T follicular helper cell (primary cell): ENCODE measurements around the gene PGLYRP4.

Experiments
- DNase-seq: peaks from one replicate; pipeline ENCODE4 v3.0.0-alpha.2; 2020; ENCODE audit warnings: low read depth

The PGLYRP4 gene

GRCh38 chr1:153375511-153375910 lies 26.9 kb upstream of the PGLYRP4 start, which contains the start of gene S100A12:
TSS of gene S100A12 (minus strand) at chr1:153375621. CDS start at chr1:153374592, 1,029 bp downstream.
- DNase-seq = no peak

GRCh38 chr1:153374071-153374470 lies 25.4 kb upstream of the PGLYRP4 start:
- no peak for DNase-seq

GRCh38 chr1:153372571-153372970 lies 23.9 kb upstream of the PGLYRP4 start:
- no peak for DNase-seq

- DNase-seq = no peak
Observed at GRCh38 chr1:153371231-153371630, 22.6 kb upstream of the PGLYRP4 start.

DNA sequence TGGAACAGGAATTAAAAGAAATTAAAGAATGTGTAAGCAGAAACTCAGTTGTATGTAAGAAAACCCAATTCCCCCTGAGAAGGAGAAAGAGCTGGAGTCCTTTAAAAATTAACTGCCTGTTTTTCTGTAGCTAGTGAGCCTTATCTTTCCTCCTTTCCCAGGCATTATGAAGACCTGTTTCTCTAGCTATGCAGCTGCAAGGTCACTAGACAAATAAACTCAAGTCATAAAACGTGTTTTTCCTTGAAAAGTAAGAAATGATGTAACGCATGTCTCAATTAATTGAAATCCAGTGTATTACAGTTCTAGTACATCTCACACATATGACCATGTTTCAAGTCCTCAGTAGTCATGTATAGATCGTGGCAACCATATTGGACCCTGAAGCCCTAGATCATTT lies 21.5 kb upstream of the PGLYRP4 start:
- DNase-seq = no peak

- no peak for DNase-seq
Observed at GRCh38 chr1:153368495-153368894, 19.9 kb upstream of the PGLYRP4 start.

GRCh38 chr1:153367090-153367489 lies 18.4 kb upstream of the PGLYRP4 start:
- DNase-seq = no peak

DNA sequence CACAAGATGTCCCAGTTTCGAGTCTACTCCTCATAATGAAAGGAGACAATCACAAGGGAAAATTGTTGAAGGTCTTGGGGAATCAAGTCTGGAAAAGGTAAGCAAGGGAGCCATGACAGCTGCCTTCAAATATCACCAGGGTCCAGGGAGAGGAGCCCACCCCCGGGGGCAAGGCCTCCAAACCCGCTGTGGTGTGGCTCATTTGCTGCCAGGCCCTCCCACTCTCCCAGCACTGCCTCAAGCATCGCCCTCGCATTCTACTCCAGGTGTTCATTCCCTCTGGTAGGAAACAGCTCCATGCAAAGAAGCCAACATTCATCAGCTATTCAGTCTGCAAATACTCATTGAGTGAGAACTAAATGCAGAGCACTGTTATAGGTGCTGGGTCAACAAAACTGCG lies 17.6 kb upstream of the PGLYRP4 start:
- DNase-seq = no peak

DNA sequence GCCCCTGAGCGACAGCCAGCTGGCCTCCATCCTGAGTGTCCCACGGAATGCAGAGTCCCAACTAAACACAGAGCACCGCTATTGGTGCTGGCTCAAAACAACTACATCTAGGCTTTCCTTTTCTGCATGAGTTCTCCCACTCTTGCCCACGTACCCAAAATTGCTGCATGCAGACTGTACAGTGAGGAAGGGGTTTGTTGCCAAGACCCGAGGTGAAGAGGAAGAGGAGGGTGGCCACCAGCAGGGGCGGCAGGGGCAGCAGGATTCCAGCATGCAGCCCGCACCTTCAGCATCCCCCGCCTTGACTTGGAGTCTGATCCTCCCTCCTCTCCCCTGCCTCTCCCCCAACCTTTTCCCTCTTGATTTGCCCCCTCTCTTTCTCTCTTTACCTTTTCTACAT lies 17.1 kb upstream of the PGLYRP4 start:
- no peak for DNase-seq

- DNase-seq = no peak
Observed at GRCh38 chr1:153364766-153365666, 16.4 kb upstream of the PGLYRP4 start.

DNA sequence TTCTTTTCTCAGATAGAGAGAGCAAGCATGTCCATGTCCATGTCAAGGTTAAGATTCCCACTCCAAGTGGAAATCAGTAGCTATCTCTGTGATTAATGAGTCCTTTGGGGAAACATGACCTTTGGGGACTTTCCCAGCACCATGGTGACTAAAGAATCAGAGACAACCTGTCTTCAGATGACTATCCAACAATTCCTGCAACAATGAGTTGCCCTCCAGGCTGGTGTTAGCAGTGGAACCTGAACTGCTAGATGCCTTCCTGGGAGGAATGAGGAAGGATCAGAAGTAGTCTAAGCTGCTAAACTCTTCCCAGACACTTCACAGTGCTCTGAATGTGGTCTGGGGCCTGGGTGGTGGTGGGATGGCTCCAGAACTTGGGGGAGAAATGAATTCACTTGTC lies 15.5 kb upstream of the PGLYRP4 start:
- DNase-seq = no peak

GRCh38 chr1:153363641-153364040 lies 15.0 kb upstream of the PGLYRP4 start:
- DNase-seq = no peak

GRCh38 chr1:153362187-153362775 lies 13.6 kb upstream of the PGLYRP4 start:
- no peak for DNase-seq

- DNase-seq = no peak
Observed at GRCh38 chr1:153361480-153362109, 13.0 kb upstream of the PGLYRP4 start.

DNA sequence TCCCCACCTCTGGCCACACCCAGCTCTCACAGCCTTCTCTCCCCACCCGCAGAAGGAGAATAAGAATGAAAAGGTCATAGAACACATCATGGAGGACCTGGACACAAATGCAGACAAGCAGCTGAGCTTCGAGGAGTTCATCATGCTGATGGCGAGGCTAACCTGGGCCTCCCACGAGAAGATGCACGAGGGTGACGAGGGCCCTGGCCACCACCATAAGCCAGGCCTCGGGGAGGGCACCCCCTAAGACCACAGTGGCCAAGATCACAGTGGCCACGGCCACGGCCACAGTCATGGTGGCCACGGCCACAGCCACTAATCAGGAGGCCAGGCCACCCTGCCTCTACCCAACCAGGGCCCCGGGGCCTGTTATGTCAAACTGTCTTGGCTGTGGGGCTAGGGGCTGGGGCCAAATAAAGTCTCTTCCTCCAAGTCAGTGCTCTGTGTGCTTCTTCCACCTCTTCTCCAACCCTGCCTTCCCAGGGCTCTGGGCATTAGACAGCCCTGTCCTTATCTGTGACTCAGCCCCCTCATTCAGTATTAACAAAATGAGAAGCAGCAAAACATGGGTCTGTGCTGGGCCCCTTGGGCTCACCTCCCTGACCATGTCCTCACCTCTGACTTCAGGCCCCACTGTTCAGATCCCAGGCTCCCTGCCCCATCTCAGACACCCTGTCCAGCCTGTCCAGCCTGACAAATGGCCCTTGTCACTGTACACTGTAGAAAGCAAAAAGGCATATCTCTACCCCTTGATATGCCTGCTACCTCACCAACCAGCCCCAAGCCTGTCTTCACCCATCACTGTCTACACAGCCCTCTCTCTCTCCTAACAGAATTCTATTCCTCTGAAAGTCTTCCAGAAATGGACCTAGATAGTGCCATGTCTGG lies 12.2 kb upstream of the PGLYRP4 start:
- no peak for DNase-seq

DNA sequence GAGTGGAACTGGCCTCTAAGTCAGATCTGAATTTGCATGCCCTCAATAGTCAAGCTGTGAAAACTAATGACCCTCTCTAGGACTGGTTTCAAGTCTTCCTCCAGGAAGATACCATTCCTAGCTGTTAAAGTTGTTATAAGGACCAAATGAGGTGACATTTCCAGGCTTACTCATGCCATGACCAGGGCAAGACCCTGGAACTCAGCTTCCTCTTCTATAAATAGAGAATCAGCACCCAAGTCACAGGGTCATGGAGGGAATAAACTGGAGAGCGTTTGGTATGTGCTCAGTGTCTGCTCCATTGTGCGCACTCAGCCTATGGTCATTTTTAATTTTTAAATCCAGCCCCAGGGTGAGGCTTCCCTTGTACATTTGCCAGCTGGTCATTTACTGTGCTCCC lies 11.5 kb upstream of the PGLYRP4 start:
- no peak for DNase-seq

DNA sequence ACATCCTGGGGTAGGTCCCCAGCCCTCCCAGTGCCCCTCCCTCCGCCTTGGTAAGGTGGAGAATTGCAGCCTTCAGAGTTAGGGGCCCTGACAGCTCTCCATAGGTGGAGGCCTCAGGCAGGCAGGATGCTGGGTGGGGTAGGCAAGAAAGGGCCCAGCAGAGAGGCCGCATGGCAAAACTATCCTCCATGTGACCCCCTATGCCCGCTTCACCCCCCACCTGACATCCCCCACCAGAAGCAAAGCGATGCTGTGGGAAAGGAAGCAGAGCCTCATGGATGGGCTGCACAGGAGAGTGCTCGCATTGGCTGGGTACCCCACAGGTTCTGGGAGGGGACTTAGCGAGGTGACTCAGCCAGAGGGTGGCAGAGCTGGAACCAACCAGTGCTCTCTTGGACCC lies 10.6 kb upstream of the PGLYRP4 start:
- DNase-seq = no peak

DNA sequence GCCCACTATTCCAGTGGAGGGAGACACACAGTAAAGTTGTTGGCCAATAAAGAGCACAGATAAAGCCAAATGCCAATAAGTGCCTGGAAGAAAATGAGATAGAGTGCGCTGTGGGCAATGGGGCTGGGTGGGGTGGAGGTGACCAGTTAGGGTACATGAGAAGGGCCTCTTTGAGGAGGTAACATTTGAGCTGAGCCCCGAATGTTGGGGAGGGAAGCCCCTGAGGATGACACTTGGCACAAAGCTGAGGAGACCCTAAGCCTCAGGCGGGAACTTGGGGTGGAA lies 10.0 kb upstream of the PGLYRP4 start:
- DNase-seq = no peak

GRCh38 chr1:153357853-153358690 lies 9.4 kb upstream of the PGLYRP4 start, which contains the start of gene S100A9:
TSS of gene S100A9 (plus strand) at chr1:153357854. CDS start at chr1:153358284, 430 bp downstream.
- no peak for DNase-seq

DNA sequence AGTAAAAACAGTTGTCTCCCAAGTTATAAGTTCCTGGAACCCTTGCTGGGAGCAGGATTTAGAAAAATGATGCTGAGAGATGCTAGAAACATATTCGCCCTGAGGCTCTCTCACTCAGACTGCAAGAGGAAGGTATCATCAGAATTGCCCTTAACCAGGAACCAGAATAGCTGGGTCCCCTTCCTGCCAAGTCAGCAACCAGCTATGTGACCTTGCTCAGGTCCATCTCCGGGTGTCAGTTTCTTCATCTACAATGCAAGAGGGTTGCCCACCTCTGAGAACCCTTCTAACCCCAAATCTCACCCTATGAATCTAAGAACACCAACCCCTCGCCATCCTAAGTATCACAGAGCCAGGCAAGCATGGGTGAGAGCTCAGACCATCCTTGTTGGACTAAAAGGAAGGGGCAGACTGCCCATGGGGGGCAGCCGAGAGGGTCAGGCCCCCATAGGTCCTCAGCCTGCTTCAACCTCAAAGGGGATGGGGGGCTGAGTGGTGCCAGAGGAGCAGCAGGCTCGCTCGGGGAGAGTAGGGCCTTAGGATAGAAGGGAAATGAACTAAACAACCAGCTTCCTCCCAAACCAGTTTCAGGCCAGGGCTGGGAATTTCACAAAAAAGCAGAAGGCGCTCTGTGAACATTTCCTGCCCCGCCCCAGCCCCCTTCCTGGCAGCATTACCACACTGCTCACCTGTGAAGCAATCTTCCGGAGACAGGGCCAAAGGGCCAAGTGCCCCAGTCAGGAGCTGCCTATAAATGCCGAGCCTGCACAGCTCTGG lies 8.6 kb upstream of the PGLYRP4 start:
- no peak for DNase-seq
